Body of pancreas (tissue), 4 donors: ENCODE measurements around the gene OLFML2A.

ENCODE experiments used
- POLR2A ChIP-seq, 3 donors: fragments of 450-650 bp; IDR thresholded peaks; one replicate each; pipeline ENCODE4 v1.6.1; 2016; ENCODE audit warnings: antibody characterized with exemption in 3 of 3, mild to moderate bottlenecking in 2 of 3
- TF ChIP-seq, protein P1 (sequence below), 7 experiments: fragments of 450-650 bp in 4 of 7; fragments of 200-600 bp in 3 of 7; sonication (generic) in 3 of 7; IDR thresholded peaks; one replicate each; pipeline ENCODE4 v1.5.1; 2016 to 2019; ENCODE audit warnings: antibody characterized with exemption in 7 of 7

- TF ChIP-seq, protein P1, sequence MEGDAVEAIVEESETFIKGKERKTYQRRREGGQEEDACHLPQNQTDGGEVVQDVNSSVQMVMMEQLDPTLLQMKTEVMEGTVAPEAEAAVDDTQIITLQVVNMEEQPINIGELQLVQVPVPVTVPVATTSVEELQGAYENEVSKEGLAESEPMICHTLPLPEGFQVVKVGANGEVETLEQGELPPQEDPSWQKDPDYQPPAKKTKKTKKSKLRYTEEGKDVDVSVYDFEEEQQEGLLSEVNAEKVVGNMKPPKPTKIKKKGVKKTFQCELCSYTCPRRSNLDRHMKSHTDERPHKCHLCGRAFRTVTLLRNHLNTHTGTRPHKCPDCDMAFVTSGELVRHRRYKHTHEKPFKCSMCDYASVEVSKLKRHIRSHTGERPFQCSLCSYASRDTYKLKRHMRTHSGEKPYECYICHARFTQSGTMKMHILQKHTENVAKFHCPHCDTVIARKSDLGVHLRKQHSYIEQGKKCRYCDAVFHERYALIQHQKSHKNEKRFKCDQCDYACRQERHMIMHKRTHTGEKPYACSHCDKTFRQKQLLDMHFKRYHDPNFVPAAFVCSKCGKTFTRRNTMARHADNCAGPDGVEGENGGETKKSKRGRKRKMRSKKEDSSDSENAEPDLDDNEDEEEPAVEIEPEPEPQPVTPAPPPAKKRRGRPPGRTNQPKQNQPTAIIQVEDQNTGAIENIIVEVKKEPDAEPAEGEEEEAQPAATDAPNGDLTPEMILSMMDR (IDR thresholded peaks at IDR 0.05) = no peak
- no peak for TF ChIP-seq POLR2A (IDR thresholded peaks at IDR 0.05)
These were observed 10.1 kb downstream of the OLFML2A start for GRCh38 chr9:124786881-124787573.
